PC-9 (cell line): ENCODE data around the gene KAT6B. TPM values are rescaled to one million over a fixed set of nuclear protein-coding genes. Genes with fewer than 3 reads are reported as not detected.

ENCODE experiments used
- BruUV-seq: library from RNA; stranded (reverse); fragments of 400-500 nt; replicated peaks from 2 replicates; lab custom pipeline; 2021; lab: Mats Ljungman, UMichigan
- CTCF ChIA-PET: fragments of 300-600 bp; sonication (Branson Sonifier 250); formaldehyde crosslinking; loops from one replicate; lab custom pipeline; 2022; ENCODE audit warnings: antibody characterized with exemption; lab: Charles Lee
- POLR2A ChIA-PET: fragments of 300-600 bp; sonication (Branson Sonifier 250); formaldehyde crosslinking; loops from one replicate; lab custom pipeline; 2022; ENCODE audit warnings: antibody characterized with exemption; ENCODE audit not compliant: unreplicated experiment; lab: Charles Lee
- DNase-seq, 2 experiments: peaks; one replicate each; pipeline versions ENCODE4 v3.0.0 to v3.0.0-alpha.2; 2015 to 2022; ENCODE audit warnings: mixed read lengths in 1 of 2
- H2AFZ ChIP-seq: fragments of 200-600 bp; sonication (generic); 2 replicates; pipeline ENCODE4 v1.8.1; 2017; ENCODE audit warnings: antibody characterized with exemption
- H3F3A ChIP-seq: fragments of 200-600 bp; sonication (generic); 2 replicates; pipeline ENCODE4 v1.8.1; 2017; ENCODE audit warnings: antibody characterized with exemption, mild to moderate bottlenecking, low read depth; ENCODE audit not compliant: insufficient read depth
- H3K27ac ChIP-seq: fragments of 200-600 bp; sonication (generic); 2 replicates; pipeline ENCODE4 v1.6.1; 2016; ENCODE audit warnings: mixed run types
- H3K27me3 ChIP-seq: fragments of 200-600 bp; sonication (generic); 2 replicates; pipeline ENCODE4 v1.6.1; 2016; ENCODE audit warnings: low read depth, mixed run types; ENCODE audit not compliant: insufficient read depth
- H3K36me3 ChIP-seq: fragments of 200-600 bp; sonication (generic); 2 replicates; pipeline ENCODE4 v1.6.1; 2016; ENCODE audit warnings: low read depth, mixed run types
- H3K4me1 ChIP-seq: fragments of 200-600 bp; sonication (generic); replicated peaks from 2 replicates; pipeline ENCODE4 v1.6.1; 2016; ENCODE audit warnings: mixed run types; ENCODE audit not compliant: insufficient read depth
- H3K4me2 ChIP-seq: fragments of 200-600 bp; sonication (generic); 2 replicates; pipeline ENCODE4 v1.6.1; 2017; ENCODE audit warnings: mixed run types
- H3K4me3 ChIP-seq: fragments of 200-600 bp; sonication (generic); 2 replicates; pipeline ENCODE4 v1.6.1; 2016; ENCODE audit warnings: mixed run types
- H3K79me2 ChIP-seq: fragments of 200-600 bp; sonication (generic); 2 replicates; pipeline ENCODE4 v1.6.1; 2017; ENCODE audit warnings: low read depth, mixed run types
- H3K9me2 ChIP-seq: fragments of 200-600 bp; sonication (generic); 2 replicates; pipeline ENCODE4 v1.8.1; 2017; ENCODE audit warnings: mild to moderate bottlenecking; ENCODE audit not compliant: insufficient read depth
- H3K9me3 ChIP-seq: fragments of 200-600 bp; sonication (generic); 2 replicates; pipeline ENCODE4 v1.8.1; 2016; ENCODE audit warnings: low read depth; ENCODE audit not compliant: insufficient read depth
- H4K20me1 ChIP-seq: fragments of 200-600 bp; sonication (generic); 2 replicates; pipeline ENCODE4 v1.8.1; 2017; ENCODE audit not compliant: insufficient read depth
- EZH2 ChIP-seq: fragments of 200-600 bp; sonication (generic); IDR thresholded peaks from 2 replicates; pipeline ENCODE4 v1.8.0; 2017; ENCODE audit warnings: antibody characterized with exemption, low read depth
- intact Hi-C: fragments of 100-400 bp; cut with micrococcal nuclease; formaldehyde crosslinking; loops from one replicate; pipeline ENCODE4 v1.10.0; 2022; ENCODE audit not compliant: unreplicated experiment
- total RNA-seq: library from RNA; stranded (reverse); gene quantifications from 2 replicates; pipeline ENCODE4 v1.2.3, GENCODE V29; 2021
- TF ChIP-seq, protein P1 (sequence below): fragments of 200-600 bp; sonication (generic); conservative IDR thresholded peaks from 2 replicates; pipeline ENCODE4 v1.6.1; 2017; ENCODE audit warnings: mixed run types, antibody characterized with exemption, mild to moderate bottlenecking, moderate library complexity

Gene KAT6B
- total RNA-seq, 1 experiment from 2014 or later: 30.9 TPM

DNA sequence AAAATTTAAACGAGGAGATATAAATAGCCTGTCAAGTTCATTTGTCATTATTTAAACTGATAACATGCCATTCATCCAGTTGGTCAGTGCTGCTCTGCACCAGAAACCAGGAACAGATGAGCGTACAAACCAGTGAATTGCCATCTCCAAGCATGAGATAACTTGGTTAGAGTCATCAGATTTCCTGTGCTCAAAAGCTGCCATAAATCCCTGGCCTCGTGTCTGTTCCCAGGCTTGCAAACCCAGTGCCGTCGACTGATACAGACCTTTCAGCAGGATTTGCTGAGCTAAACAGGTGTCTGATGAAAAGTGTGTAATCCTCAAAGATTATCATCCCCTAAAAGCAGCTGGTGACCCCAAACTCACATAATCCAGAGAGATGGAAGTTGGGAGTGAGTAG lies 189.0 kb downstream of the KAT6B start:
- 0 out of 2 replicates have a peak, but pooled peaks cover 3% of the 10 kb centered on the region for H3F3A ChIP-seq
- H3K4me2 ChIP-seq: no peak overlapping the region
- POLR2A ChIA-PET: no interaction called here
- no peaks in the 10 kb centered on the region for H3K36me3 ChIP-seq
- H3K79me2 ChIP-seq: no peaks in the 10 kb centered on the region
- intact Hi-C loops: loop anchor here (5.0 kb wide), 1 partner anchor 188 kb away; the partner anchor contains the start of gene KAT6B
- no peak overlapping the region for H3K27ac ChIP-seq
- CTCF ChIA-PET: no interaction called here
- H3K4me1 ChIP-seq: no peaks in the 10 kb centered on the region
- no peak overlapping the region for H2AFZ ChIP-seq
- H4K20me1 ChIP-seq: no peaks in the 10 kb centered on the region; the same call in 1 of the 2 replicates
- H3K27me3 ChIP-seq: no peaks in the 10 kb centered on the region
- H3K4me3 ChIP-seq: no peak overlapping the region
- no peaks in the 10 kb centered on the region; the same call in 1 of the 2 replicates for H3K9me2 ChIP-seq
- DNase-seq: no peak
- no peak for TF ChIP-seq EZH2
- TF ChIP-seq, protein P1, sequence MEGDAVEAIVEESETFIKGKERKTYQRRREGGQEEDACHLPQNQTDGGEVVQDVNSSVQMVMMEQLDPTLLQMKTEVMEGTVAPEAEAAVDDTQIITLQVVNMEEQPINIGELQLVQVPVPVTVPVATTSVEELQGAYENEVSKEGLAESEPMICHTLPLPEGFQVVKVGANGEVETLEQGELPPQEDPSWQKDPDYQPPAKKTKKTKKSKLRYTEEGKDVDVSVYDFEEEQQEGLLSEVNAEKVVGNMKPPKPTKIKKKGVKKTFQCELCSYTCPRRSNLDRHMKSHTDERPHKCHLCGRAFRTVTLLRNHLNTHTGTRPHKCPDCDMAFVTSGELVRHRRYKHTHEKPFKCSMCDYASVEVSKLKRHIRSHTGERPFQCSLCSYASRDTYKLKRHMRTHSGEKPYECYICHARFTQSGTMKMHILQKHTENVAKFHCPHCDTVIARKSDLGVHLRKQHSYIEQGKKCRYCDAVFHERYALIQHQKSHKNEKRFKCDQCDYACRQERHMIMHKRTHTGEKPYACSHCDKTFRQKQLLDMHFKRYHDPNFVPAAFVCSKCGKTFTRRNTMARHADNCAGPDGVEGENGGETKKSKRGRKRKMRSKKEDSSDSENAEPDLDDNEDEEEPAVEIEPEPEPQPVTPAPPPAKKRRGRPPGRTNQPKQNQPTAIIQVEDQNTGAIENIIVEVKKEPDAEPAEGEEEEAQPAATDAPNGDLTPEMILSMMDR: no peak
- BruUV-seq: no TSS peak
- H3K9me3 ChIP-seq: no peaks in the 10 kb centered on the region

DNA sequence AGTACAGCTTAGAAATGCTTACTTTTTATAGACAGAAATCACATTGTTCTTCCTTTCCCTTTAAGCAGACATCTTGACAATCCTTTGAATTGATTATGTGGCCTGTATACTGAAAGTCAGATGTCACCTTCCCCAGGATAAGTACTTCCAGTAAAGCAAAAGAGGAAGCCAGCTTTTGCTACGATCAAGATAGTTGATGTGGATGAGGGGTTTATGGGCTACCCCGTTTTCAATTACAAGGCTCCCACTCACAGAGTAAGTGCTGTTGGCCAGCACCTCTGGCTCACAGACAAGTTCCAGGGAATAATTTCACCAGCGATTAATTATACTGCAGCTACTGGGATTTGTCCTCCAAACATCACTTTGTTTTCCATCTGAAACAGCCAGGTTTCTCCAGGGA lies 189.9 kb downstream of the KAT6B start:
- Histone ChIP-seq H3K27me3 (no peaks in the 10 kb centered on the region), H3K36me3 (0 out of 2 replicates have a peak, but pooled peaks cover 4% of the 10 kb centered on the region), H3F3A (peaks cover 3% of the 10 kb centered on the region; the same call in 1 of the 2 replicates), H3K4me3 (no peak overlapping the region), H3K9me2 (no peaks in the 10 kb centered on the region; the same call in 1 of the 2 replicates), H3K9me3 (no peaks in the 10 kb centered on the region), H3K4me1 (no peaks in the 10 kb centered on the region), H4K20me1 (no peaks in the 10 kb centered on the region; the same call in 1 of the 2 replicates), H3K4me2 (no peak overlapping the region), H3K27ac (no peak overlapping the region), H3K79me2 (no peaks in the 10 kb centered on the region), H2AFZ (no peak overlapping the region)
- POLR2A ChIA-PET: interaction anchor here (0.8 kb wide), 1 partner anchor 383 kb away, joined by 10 read pairs; no protein-coding TSS in a partner anchor
- no TSS peak for BruUV-seq
- DNase-seq: no peak
- CTCF ChIA-PET: interaction anchor here (0.7 kb wide), 1 partner anchor 126 kb away, joined by 5 read pairs; no protein-coding TSS in a partner anchor
- intact Hi-C loops: loop anchor here (5.0 kb wide), 1 partner anchor 189 kb away; the partner anchor contains the start of gene KAT6B
- TF ChIP-seq EZH2: no peak
- TF ChIP-seq, protein P1: no peak

DNA sequence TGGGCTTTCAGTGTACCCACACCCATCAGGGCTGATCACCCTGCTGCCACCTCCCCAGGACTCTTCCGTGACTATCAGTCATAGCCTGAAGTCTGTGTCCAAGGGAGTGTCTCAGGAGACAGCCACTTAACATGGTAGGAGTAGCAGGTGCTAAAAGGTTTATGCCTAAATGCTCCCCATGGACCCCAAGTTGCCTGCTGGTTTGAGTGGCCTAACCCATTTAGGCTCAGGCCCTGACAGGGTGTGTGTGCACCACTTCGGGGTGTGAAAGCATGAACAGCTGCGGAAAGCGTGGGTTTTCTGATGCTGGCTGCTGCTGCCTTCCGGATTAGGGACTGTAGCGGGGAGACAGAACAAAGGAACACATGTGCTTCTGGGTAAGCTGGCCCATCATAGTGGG lies 191.9 kb downstream of the KAT6B start:
- no TSS peak for BruUV-seq

More for the DNA sequence above, 191.9 kb downstream of the KAT6B start:
- Histone ChIP-seq H3K27me3 (no peaks in the 10 kb centered on the region), H4K20me1 (no peaks in the 10 kb centered on the region), H3K36me3 (0 out of 2 replicates have a peak, but pooled peaks cover 4% of the 10 kb centered on the region), H3K4me1 (no peaks in the 10 kb centered on the region), H2AFZ (no peak overlapping the region), H3K4me2 (no peak overlapping the region), H3K4me3 (no peak overlapping the region), H3K27ac (no peak overlapping the region), H3K9me2 (no peaks in the 10 kb centered on the region), H3F3A (peaks cover 3% of the 10 kb centered on the region; the same call in 1 of the 2 replicates), H3K79me2 (no peaks in the 10 kb centered on the region), H3K9me3 (no peaks in the 10 kb centered on the region)
- CTCF ChIA-PET: no interaction called here
- intact Hi-C loops: loop anchor here (5.0 kb wide), 1 partner anchor 191 kb away; the partner anchor contains the start of gene KAT6B
- TF ChIP-seq, protein P1: no peak
- TF ChIP-seq EZH2: no peak
- DNase-seq: no peak
- POLR2A ChIA-PET: no interaction called here
